Activated T-cell treated with anti-CD3 and anti-CD28 coated beads, Interleukin-2, amount 50 U/mL, for 24 hours (primary cell): ENCODE results near the gene PLA2G15.

Experiments
- DNase-seq: peaks from one replicate; pipeline ENCODE4 v3.0.0-alpha.2; 2020
- H3K27ac Mint-ChIP-seq: 2 replicates; pipeline ENCODE4 v1.8.0; 2020; ENCODE audit warnings: mild to moderate bottlenecking, mixed read lengths
- H3K27me3 Mint-ChIP-seq: 2 replicates; pipeline ENCODE4 v1.8.0; 2020; ENCODE audit warnings: mixed read lengths
- H3K36me3 Mint-ChIP-seq: 2 replicates; pipeline ENCODE4 v1.8.0; 2020; ENCODE audit warnings: low read depth, mixed read lengths
- H3K4me1 Mint-ChIP-seq: 2 replicates; pipeline ENCODE4 v1.8.0; 2020; ENCODE audit warnings: low read depth, mixed read lengths
- H3K4me3 Mint-ChIP-seq: 2 replicates; pipeline ENCODE4 v1.8.0; 2020; ENCODE audit warnings: mild to moderate bottlenecking, moderate library complexity, mixed read lengths
- H3K9me3 Mint-ChIP-seq: 2 replicates; pipeline ENCODE4 v1.8.0; 2020; ENCODE audit warnings: mixed read lengths

The PLA2G15 gene

GRCh38 chr16:68272507-68273209 lies 27.5 kb downstream of the PLA2G15 start:
- H3K4me3 Mint-ChIP-seq, result peak overlapping the region; percentile 63
- peak overlapping the region; percentile 95 for H3K27ac Mint-ChIP-seq
- no peaks in the 10 kb centered on the region for H3K9me3 Mint-ChIP-seq
- DNase-seq, result no peak
- H3K36me3 Mint-ChIP-seq, result peaks cover 93% of the 10 kb centered on the region
- no peaks in the 10 kb centered on the region for H3K27me3 Mint-ChIP-seq
- peaks cover 88% of the 10 kb centered on the region for H3K4me1 Mint-ChIP-seq

DNA sequence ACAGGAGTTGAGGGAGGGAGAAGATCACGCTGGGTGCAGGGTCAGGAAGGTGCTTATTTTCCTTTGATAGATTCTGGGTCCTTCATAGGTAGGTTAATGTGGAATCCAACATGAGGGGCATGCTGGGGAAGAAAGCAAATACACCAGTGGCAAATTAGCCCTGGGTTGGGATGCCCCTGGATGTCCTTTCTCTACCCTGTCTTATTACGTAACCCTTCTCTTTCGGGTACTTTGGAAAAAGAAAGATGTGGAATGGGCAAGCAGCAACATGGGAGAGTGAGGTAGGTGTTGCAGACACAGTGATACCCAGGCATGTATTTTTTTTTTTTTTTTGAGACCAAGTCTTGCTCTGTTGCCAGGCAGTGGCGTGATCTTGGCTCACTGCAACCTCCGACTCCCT lies 28.3 kb downstream of the PLA2G15 start:
- H3K27ac Mint-ChIP-seq, result peak overlapping the region; percentile 95
- no peak for DNase-seq
- H3K27me3 Mint-ChIP-seq, result no peaks in the 10 kb centered on the region
- H3K4me3 Mint-ChIP-seq, result peak overlapping the region; percentile 63
- peaks cover 90% of the 10 kb centered on the region for H3K36me3 Mint-ChIP-seq
- no peaks in the 10 kb centered on the region for H3K9me3 Mint-ChIP-seq
- peaks cover 80% of the 10 kb centered on the region for H3K4me1 Mint-ChIP-seq

GRCh38 chr16:68273896-68274295 lies 28.7 kb downstream of the PLA2G15 start:
- Mint-ChIP-seq H3K27me3 (no peaks in the 10 kb centered on the region), H3K4me3 (peak overlapping the region; percentile 25), H3K9me3 (no peaks in the 10 kb centered on the region), H3K27ac (peak overlapping the region; percentile 95), H3K36me3 (peaks cover 86% of the 10 kb centered on the region), H3K4me1 (peaks cover 77% of the 10 kb centered on the region)
- no peak for DNase-seq

DNA sequence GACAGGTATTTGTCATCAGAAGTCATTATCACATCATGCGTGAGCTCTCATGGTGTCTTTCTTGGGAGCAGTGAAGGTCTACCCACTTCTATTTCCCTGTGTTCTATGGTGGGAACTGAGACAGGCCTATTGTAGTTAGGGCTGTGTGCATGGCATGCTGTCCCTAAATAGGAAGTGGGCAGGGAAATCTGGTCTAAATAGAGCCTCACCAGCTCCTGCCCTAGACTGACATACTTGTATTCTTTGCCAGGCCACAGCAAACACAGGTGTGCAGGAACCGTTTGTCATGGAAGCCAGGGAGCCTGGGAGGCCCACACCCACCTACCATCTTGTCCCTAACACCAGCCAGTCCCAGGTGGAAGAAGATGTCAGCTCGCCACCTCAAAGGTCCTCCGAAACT lies 29.3 kb downstream of the PLA2G15 start:
- no peak for DNase-seq
- no peaks in the 10 kb centered on the region for H3K9me3 Mint-ChIP-seq
- H3K27ac Mint-ChIP-seq, result peak overlapping the region; percentile 95
- peaks cover 75% of the 10 kb centered on the region for H3K4me1 Mint-ChIP-seq
- H3K36me3 Mint-ChIP-seq, result peaks cover 86% of the 10 kb centered on the region
- no peak overlapping the region for H3K4me3 Mint-ChIP-seq
- H3K27me3 Mint-ChIP-seq, result no peaks in the 10 kb centered on the region

DNA sequence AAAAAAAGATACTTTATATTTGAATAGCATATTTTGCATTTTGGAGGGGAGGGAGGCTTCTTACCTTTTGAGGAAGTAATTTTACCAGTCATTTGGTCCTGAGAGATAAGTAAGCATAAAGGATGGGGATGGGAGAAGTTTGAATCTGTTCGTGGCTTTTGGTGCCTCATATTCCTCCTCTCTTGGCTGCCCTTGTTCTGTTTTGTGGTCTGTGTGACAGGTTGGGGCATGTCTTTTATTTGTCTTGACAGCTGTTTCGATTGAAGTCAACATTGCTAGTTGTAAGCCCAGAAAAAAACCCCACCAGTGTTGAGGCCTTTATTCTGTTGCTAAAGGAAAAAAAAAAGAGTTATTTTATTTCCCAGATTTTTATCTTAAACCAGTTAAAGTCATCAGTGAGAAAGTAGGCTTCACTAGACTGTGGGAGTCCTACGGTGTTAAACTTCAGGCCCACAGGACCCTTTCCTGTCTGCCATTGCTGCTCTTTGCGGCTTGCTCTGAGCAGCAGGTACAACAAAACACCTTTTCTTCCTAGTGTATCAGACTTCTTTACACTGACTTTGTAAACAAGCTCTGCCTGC lies 30.5 kb downstream of the PLA2G15 start:
- Mint-ChIP-seq H3K4me3 (peak overlapping the region; percentile 19), H3K36me3 (peaks cover 83% of the 10 kb centered on the region)

GRCh38 chr16:68276223-68276622 lies 31.1 kb downstream of the PLA2G15 start:
- H3K4me3 Mint-ChIP-seq, result no peak overlapping the region

More for the DNA sequence above, 30.5 kb downstream of the PLA2G15 start:
- DNase-seq, result no peak
- no peaks in the 10 kb centered on the region for H3K27me3 Mint-ChIP-seq
- H3K4me1 Mint-ChIP-seq, result peaks cover 72% of the 10 kb centered on the region
- no peaks in the 10 kb centered on the region for H3K9me3 Mint-ChIP-seq
- H3K27ac Mint-ChIP-seq, result peak overlapping the region; percentile 95

GRCh38 chr16:68279726-68280558 lies 34.8 kb downstream of the PLA2G15 start:
- H3K4me1 Mint-ChIP-seq, result peaks cover 72% of the 10 kb centered on the region
- DNase-seq, result no peak
- H3K9me3 Mint-ChIP-seq, result no peaks in the 10 kb centered on the region
- peaks cover 84% of the 10 kb centered on the region for H3K36me3 Mint-ChIP-seq
- peak overlapping the region; percentile 81 for H3K27ac Mint-ChIP-seq
- H3K4me3 Mint-ChIP-seq, result no peak overlapping the region
- no peaks in the 10 kb centered on the region for H3K27me3 Mint-ChIP-seq

More at GRCh38 chr16:68276223-68276622, 31.1 kb downstream of the PLA2G15 start:
- Mint-ChIP-seq H3K4me1 (peaks cover 72% of the 10 kb centered on the region), H3K36me3 (peaks cover 83% of the 10 kb centered on the region), H3K27ac (peak overlapping the region; percentile 95), H3K27me3 (no peaks in the 10 kb centered on the region), H3K9me3 (no peaks in the 10 kb centered on the region)
- no peak for DNase-seq

DNA sequence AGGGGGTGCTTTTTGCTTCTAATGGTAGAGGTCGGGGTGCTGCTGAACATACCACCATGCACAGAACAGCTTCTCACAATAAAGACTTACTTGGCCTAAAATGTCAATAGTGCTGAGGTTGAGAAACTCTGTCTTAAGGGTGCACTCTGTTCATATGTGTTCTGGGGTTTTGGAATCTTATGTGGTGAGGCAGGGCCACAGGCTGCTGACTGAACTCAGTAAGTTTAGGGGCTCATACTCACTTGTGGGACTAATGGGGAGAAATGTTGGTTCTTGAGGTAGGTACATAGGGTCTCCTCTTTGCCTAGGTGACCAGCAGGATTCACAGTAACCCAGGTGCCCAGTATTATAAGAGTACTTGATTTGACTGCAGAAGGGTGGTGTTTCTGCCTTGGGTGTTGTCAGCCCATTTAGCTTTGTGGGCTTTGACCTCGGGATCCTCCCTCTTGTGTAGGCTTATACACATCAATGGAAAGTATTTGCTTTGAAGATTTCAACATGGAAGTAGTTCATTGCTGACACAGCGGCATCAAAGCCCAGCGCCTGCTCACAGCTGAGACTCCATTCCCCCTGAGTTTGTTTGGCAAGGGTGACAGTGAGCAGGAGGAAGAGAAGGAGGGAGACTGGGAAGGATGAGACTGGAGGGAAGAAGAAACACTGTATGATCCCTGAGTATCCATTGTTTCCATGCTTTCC lies 36.3 kb downstream of the PLA2G15 start:
- peak overlapping the region; percentile 92 for H3K27ac Mint-ChIP-seq
- no peaks in the 10 kb centered on the region for H3K27me3 Mint-ChIP-seq

DNA sequence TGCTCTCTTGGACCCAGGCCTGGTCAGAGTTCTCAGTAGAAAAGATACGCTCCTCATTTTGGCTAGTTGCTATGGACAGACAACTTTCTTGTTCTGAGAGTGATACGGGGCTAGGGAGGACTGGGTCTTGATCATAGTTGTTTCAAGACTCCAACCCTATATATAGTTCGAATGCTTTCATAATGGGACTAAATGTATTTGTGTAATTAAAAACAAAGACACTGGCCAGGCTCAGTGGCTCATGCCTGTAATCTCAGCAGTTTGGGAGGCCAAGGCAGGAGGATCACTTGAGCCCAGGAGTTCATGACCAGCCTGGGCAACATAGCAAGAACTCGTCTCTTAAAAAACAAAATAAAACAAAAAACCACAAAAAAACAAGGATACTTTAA lies 36.9 kb downstream of the PLA2G15 start:
- Mint-ChIP-seq H3K27ac (peak overlapping the region; percentile 92), H3K36me3 (peaks cover 80% of the 10 kb centered on the region), H3K9me3 (no peaks in the 10 kb centered on the region), H3K27me3 (no peaks in the 10 kb centered on the region), H3K4me3 (no peak overlapping the region), H3K4me1 (peaks cover 75% of the 10 kb centered on the region)
- no peak for DNase-seq

More for the DNA sequence above, 36.3 kb downstream of the PLA2G15 start:
- no peaks in the 10 kb centered on the region for H3K9me3 Mint-ChIP-seq
- H3K4me3 Mint-ChIP-seq, result no peak overlapping the region
- H3K4me1 Mint-ChIP-seq, result peaks cover 73% of the 10 kb centered on the region
- no peak for DNase-seq
- H3K36me3 Mint-ChIP-seq, result peaks cover 81% of the 10 kb centered on the region

DNA sequence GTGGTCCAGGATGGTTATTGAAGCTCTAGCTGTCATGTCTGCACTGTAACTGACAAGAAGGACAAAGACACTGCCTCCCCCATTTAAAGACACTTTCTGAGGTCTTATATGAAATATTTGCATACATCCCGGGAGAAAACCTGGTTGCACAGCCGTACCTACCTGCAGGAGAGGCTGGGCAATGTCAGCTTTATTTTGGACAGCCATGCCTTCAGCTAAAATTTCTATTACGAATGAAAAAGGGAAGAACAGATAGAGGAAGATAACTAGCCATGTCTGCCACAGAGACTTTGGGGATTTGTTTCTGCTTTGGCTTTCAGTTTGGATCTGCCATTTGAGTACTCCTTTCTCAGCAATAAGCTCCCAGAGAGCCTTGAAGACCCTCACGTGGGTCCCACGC lies 38.2 kb downstream of the PLA2G15 start:
- Mint-ChIP-seq H3K9me3 (no peaks in the 10 kb centered on the region), H3K27me3 (no peaks in the 10 kb centered on the region), H3K4me1 (peaks cover 88% of the 10 kb centered on the region), H3K27ac (peak overlapping the region; percentile 92), H3K4me3 (peak overlapping the region; percentile 24), H3K36me3 (peaks cover 88% of the 10 kb centered on the region)
- no peak for DNase-seq

GRCh38 chr16:68283801-68284598 lies 38.8 kb downstream of the PLA2G15 start:
- Mint-ChIP-seq H3K27ac (peak overlapping the region; percentile 92), H3K9me3 (no peaks in the 10 kb centered on the region), H3K4me3 (peak overlapping the region; percentile 24), H3K4me1 (peaks cover 93% of the 10 kb centered on the region), H3K36me3 (peaks cover 89% of the 10 kb centered on the region), H3K27me3 (no peaks in the 10 kb centered on the region)
- DNase-seq, result no peak

DNA sequence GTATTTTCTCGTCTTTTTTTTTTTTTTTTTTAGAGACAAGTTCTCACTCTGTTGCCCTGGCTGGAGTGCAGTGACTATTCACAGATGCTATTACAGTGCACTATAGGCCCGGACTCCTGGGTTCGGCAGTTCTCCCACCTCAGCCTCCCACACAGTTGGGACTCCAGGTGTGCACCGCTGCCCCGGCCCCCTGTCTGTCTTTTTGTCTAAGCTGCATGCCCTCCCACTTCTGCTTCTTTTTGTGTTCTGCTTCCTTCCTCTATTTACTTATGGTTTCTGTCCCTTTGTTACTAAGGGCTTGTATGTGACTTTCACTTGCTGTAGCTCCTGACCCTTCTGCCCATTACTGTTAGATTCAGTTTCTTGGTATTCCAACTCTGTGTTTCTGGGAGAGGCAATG lies 39.7 kb downstream of the PLA2G15 start:
- peaks cover 94% of the 10 kb centered on the region for H3K4me1 Mint-ChIP-seq
- no peaks in the 10 kb centered on the region for H3K9me3 Mint-ChIP-seq
- DNase-seq, result no peak
- H3K4me3 Mint-ChIP-seq, result peak overlapping the region; percentile 24
- peaks cover 89% of the 10 kb centered on the region for H3K36me3 Mint-ChIP-seq
- peak overlapping the region; percentile 92 for H3K27ac Mint-ChIP-seq
- H3K27me3 Mint-ChIP-seq, result no peaks in the 10 kb centered on the region

DNA sequence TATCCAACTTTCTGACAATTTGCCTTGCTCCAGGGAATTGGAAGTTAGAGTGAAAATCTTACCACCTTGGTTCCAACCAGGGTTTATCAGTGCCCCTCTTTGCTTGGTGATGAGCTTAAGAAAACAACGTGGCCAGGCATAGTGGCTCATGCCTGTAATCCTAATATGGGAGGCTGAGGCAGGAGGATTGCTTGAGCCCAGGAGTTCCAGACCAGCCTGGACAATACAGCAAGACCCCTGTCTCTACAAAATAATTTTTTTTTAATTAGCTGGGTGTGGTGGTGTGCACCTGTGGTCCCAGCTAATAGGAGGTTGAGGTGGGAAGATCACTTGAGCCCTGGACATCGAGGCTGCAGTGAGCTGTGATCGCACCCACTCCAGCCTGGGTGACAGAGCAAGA lies 40.5 kb downstream of the PLA2G15 start:
- DNase-seq, result no peak
- Mint-ChIP-seq H3K4me3 (peak overlapping the region; percentile 56), H3K9me3 (no peaks in the 10 kb centered on the region), H3K4me1 (peaks cover 97% of the 10 kb centered on the region), H3K27me3 (no peaks in the 10 kb centered on the region), H3K27ac (peak overlapping the region; percentile 92), H3K36me3 (peaks cover 92% of the 10 kb centered on the region)
